Smooth muscle cell (in vitro differentiated cells): ENCODE results near the gene GALNT9. TPM values are rescaled to one million over a fixed set of nuclear protein-coding genes. Genes with fewer than 3 reads are reported as not detected.

ENCODE experiments used
- DNase-seq: peaks from one replicate; lab custom pipeline; 2025; ENCODE audit not compliant: unreplicated experiment; lab: John Stamatoyannopoulos, UW
- H2AFZ ChIP-seq: fragments of 200-600 bp; sonication (generic); 2 replicates; pipeline ENCODE4 v1.6.0; 2016; ENCODE audit warnings: antibody characterized with exemption, low read depth, mild to moderate bottlenecking
- H3F3A ChIP-seq: fragments of 200-600 bp; sonication (generic); 2 replicates; pipeline ENCODE4 v1.6.0; 2017; ENCODE audit warnings: antibody characterized with exemption, low read depth
- H3K27ac ChIP-seq: fragments of 200-600 bp; sonication (generic); 2 replicates; pipeline ENCODE4 v1.5.1; 2016; ENCODE audit warnings: low read depth, mild to moderate bottlenecking
- H3K27me3 ChIP-seq: fragments of 200-600 bp; sonication (generic); 2 replicates; pipeline ENCODE4 v1.6.1; 2016; ENCODE audit warnings: low read depth, mild to moderate bottlenecking
- H3K36me3 ChIP-seq: fragments of 200-600 bp; sonication (generic); 2 replicates; pipeline ENCODE4 v1.5.1; 2016; ENCODE audit warnings: low read depth
- H3K4me1 ChIP-seq: fragments of 200-600 bp; sonication (generic); 2 replicates; pipeline ENCODE4 v1.5.1; 2016; ENCODE audit warnings: low read depth
- H3K4me2 ChIP-seq: fragments of 200-600 bp; sonication (generic); 2 replicates; pipeline ENCODE4 v1.6.0; 2016; ENCODE audit warnings: mild to moderate bottlenecking
- H3K4me3 ChIP-seq: fragments of 200-600 bp; sonication (generic); 2 replicates; pipeline ENCODE4 v1.5.1; 2016; ENCODE audit warnings: mild to moderate bottlenecking
- H3K79me2 ChIP-seq: fragments of 200-600 bp; sonication (generic); 2 replicates; pipeline ENCODE4 v1.6.0; 2016; ENCODE audit warnings: low read depth, mild to moderate bottlenecking
- H3K9ac ChIP-seq: fragments of 200-600 bp; sonication (generic); 2 replicates; pipeline ENCODE4 v1.6.0; 2016; ENCODE audit warnings: low read depth
- H3K9me3 ChIP-seq: fragments of 200-600 bp; sonication (generic); replicated peaks from 2 replicates; pipeline ENCODE4 v1.5.1; 2016; ENCODE audit warnings: low read depth
- H4K20me1 ChIP-seq: fragments of 200-600 bp; sonication (generic); 2 replicates; pipeline ENCODE4 v1.6.0; 2016; ENCODE audit warnings: low read depth
- CTCF ChIP-seq: fragments of 200-600 bp; sonication (generic); IDR thresholded peaks from 2 replicates; pipeline ENCODE4 v1.5.1; 2017; ENCODE audit warnings: borderline replicate concordance, mild to moderate bottlenecking, antibody characterized with exemption; ENCODE audit not compliant: insufficient read depth, poor library complexity, severe bottlenecking
- WGBS: methylation state at CpG from one replicate; pipeline ENCODE4 v1.1.7; 2016; ENCODE audit warnings: low lambda C conversion rate; 5-methylcytosine and 5-hydroxymethylcytosine counted together
- polyA plus RNA-seq: library from polyadenylated mRNA; unstranded; fragments of >200 nt; fragmentation: Nextera tagmentation; extraction: Ambion mirVana; gene quantifications from 2 replicates; pipeline ENCODE4 v1.2.1, GENCODE V29; 2016
- total RNA-seq: library from RNA; depleted of rRNA; stranded (reverse); fragments of >200 nt; gene quantifications from 2 replicates; pipeline ENCODE4 v1.2.3, GENCODE V29; 2014

Gene GALNT9
- total and polyA plus RNA-seq, 2 experiments from 2014 or later = 1.1 TPM; not detected in 1

GRCh38 chr12:132333273-132333672 is 3.9 kb upstream of the GALNT9 start:
- Histone ChIP-seq H3K27ac (no peak overlapping the region), H3K9me3 (no peaks in the 10 kb centered on the region), H3F3A (no peaks in the 10 kb centered on the region), H3K4me3 (no peak overlapping the region), H4K20me1 (no peaks in the 10 kb centered on the region), H3K4me1 (no peaks in the 10 kb centered on the region), H3K79me2 (no peaks in the 10 kb centered on the region), H2AFZ (no peak overlapping the region), H3K36me3 (no peaks in the 10 kb centered on the region), H3K9ac (no peak overlapping the region), H3K27me3 (peaks cover 49% of the 10 kb centered on the region), H3K4me2 (no peak overlapping the region)
- 80% methylated on average over 13 of the region's 13 CpGs for WGBS
- no peak for DNase-seq
- TF ChIP-seq CTCF = no peak

- Histone ChIP-seq H3F3A (no peaks in the 10 kb centered on the region), H3K4me1 (no peaks in the 10 kb centered on the region), H4K20me1 (no peaks in the 10 kb centered on the region), H3K9me3 (no peaks in the 10 kb centered on the region), H3K9ac (no peak overlapping the region), H3K27ac (no peak overlapping the region), H3K4me3 (no peak overlapping the region), H3K36me3 (no peaks in the 10 kb centered on the region), H3K27me3 (peaks cover 53% of the 10 kb centered on the region), H2AFZ (no peak overlapping the region), H3K4me2 (no peak overlapping the region), H3K79me2 (no peaks in the 10 kb centered on the region)
- DNase-seq = no peak
- TF ChIP-seq CTCF = no peak
- 90% methylated on average over 5 of the region's 5 CpGs for WGBS
Measured at GRCh38 chr12:132330549-132330881, 1.1 kb upstream of the GALNT9 start.

GRCh38 chr12:132329720-132330548 is 545 bp upstream of the GALNT9 start:
- Histone ChIP-seq H4K20me1 (no peaks in the 10 kb centered on the region), H3K27me3 (peaks cover 55% of the 10 kb centered on the region), H3K9ac (no peak overlapping the region), H3K4me2 (no peak overlapping the region), H3K27ac (no peak overlapping the region), H3K4me3 (no peak overlapping the region), H3K79me2 (no peaks in the 10 kb centered on the region), H3K9me3 (no peaks in the 10 kb centered on the region), H3K4me1 (no peaks in the 10 kb centered on the region), H3F3A (no peaks in the 10 kb centered on the region), H2AFZ (no peak overlapping the region), H3K36me3 (no peaks in the 10 kb centered on the region)
- no peak for TF ChIP-seq CTCF
- 49% methylated on average over 10 of the region's 49 CpGs for WGBS
- no peak for DNase-seq
